Activated T-helper 2 cell treated with anti-CD3 and anti-CD28 coated beads, Interferon-gamma antibody, Interleukin-2, Interleukin-4, amounts not matched to agents 10 μg/mL and 5 μg/mL and 100 μg/mL, durations not matched to agents 14 hours and 24 hours and 36 hours (primary cell): ENCODE data around the gene SRSF5. TPM values are rescaled to one million over a fixed set of nuclear protein-coding genes. Genes with fewer than 3 reads are reported as not detected.
A peak's percentile ranks its signal among the peaks of the same experiment; 100 is the strongest.

ENCODE experiments used
- DNase-seq: peaks from one replicate; pipeline ENCODE4 v3.0.0; 2021; ENCODE audit warnings: low spot score
- H3K27ac Mint-ChIP-seq: one replicate; pipeline ENCODE4 v1.8.0; 2021; ENCODE audit warnings: mixed read lengths
- H3K27me3 Mint-ChIP-seq: one replicate; pipeline ENCODE4 v1.8.0; 2021; ENCODE audit warnings: low read depth, mixed read lengths
- H3K36me3 Mint-ChIP-seq: one replicate; pipeline ENCODE4 v1.8.0; 2021; ENCODE audit warnings: low read depth, mixed read lengths
- H3K4me1 Mint-ChIP-seq: one replicate; pipeline ENCODE4 v1.8.0; 2021; ENCODE audit warnings: low read depth, mixed read lengths
- H3K4me3 Mint-ChIP-seq: one replicate; pipeline ENCODE4 v1.8.0; 2021; ENCODE audit warnings: low read depth, mild to moderate bottlenecking, moderate library complexity, mixed read lengths
- H3K9me3 Mint-ChIP-seq: one replicate; pipeline ENCODE4 v1.8.0; 2021; ENCODE audit warnings: mixed read lengths
- intact Hi-C: fragments of 100-400 bp; cut with micrococcal nuclease; formaldehyde crosslinking; loops from one replicate; pipeline ENCODE4 v1.15.1; 2023
- total RNA-seq: library from RNA; stranded (reverse); gene quantifications from 2 replicates; pipeline ENCODE4 v1.2.3, GENCODE V29; 2022

SRSF5 gene
- total RNA-seq, 1 donor from 2014 or later = 358 TPM

- H3K27ac Mint-ChIP-seq = no peak overlapping the region
- H3K4me3 Mint-ChIP-seq = no peak overlapping the region
- no peaks in the 10 kb centered on the region for H3K27me3 Mint-ChIP-seq
- no peak for DNase-seq
- peaks cover 13% of the 10 kb centered on the region for H3K4me1 Mint-ChIP-seq
- H3K9me3 Mint-ChIP-seq = no peaks in the 10 kb centered on the region
- intact Hi-C loops = no loop called here
- H3K36me3 Mint-ChIP-seq = no peaks in the 10 kb centered on the region
Measured at GRCh38 chr14:69754487-69754886, 12.5 kb upstream of the SRSF5 start.

GRCh38 chr14:69755296-69755695 is 11.6 kb upstream of the SRSF5 start:
- no peak overlapping the region for H3K4me3 Mint-ChIP-seq
- H3K27me3 Mint-ChIP-seq = no peaks in the 10 kb centered on the region
- no peak overlapping the region for H3K27ac Mint-ChIP-seq
- H3K36me3 Mint-ChIP-seq = no peaks in the 10 kb centered on the region
- intact Hi-C loops = no loop called here
- no peaks in the 10 kb centered on the region for H3K9me3 Mint-ChIP-seq
- DNase-seq = no peak
- peaks cover 13% of the 10 kb centered on the region for H3K4me1 Mint-ChIP-seq

GRCh38 chr14:69755784-69756183 is 11.2 kb upstream of the SRSF5 start:
- DNase-seq = no peak
- Mint-ChIP-seq H3K4me3 (no peak overlapping the region), H3K4me1 (peaks cover 13% of the 10 kb centered on the region), H3K36me3 (no peaks in the 10 kb centered on the region), H3K9me3 (no peaks in the 10 kb centered on the region), H3K27me3 (no peaks in the 10 kb centered on the region), H3K27ac (no peak overlapping the region)
- intact Hi-C loops = no loop called here

GRCh38 chr14:69756298-69756697 is 10.6 kb upstream of the SRSF5 start:
- Mint-ChIP-seq H3K36me3 (no peaks in the 10 kb centered on the region), H3K4me1 (peaks cover 13% of the 10 kb centered on the region), H3K27me3 (no peaks in the 10 kb centered on the region), H3K4me3 (no peak overlapping the region), H3K9me3 (no peaks in the 10 kb centered on the region), H3K27ac (no peak overlapping the region)
- intact Hi-C loops = no loop called here
- no peak for DNase-seq

GRCh38 chr14:69760810-69761209 is 6.1 kb upstream of the SRSF5 start:
- intact Hi-C loops = loop anchor here (10.0 kb wide), 2 partner anchors 86 to 1564 kb away; partner anchors contain the start of gene SIPA1L1
- peaks cover 27% of the 10 kb centered on the region for H3K4me1 Mint-ChIP-seq
- peaks cover 9% of the 10 kb centered on the region for H3K9me3 Mint-ChIP-seq

GRCh38 chr14:69763761-69764510 is 3.0 kb upstream of the SRSF5 start:
- Mint-ChIP-seq H3K27ac (peak overlapping the region; percentile 79), H3K4me3 (no peak overlapping the region), H3K36me3 (peaks cover 32% of the 10 kb centered on the region), H3K27me3 (no peaks in the 10 kb centered on the region), H3K4me1 (peaks cover 43% of the 10 kb centered on the region), H3K9me3 (peaks cover 9% of the 10 kb centered on the region)
- no peak for DNase-seq
- intact Hi-C loops = loop anchor here (10.0 kb wide), 2 partner anchors 89 to 1561 kb away; partner anchors contain the start of gene SIPA1L1

More at GRCh38 chr14:69760810-69761209, 6.1 kb upstream of the SRSF5 start:
- Mint-ChIP-seq H3K36me3 (peaks cover 9% of the 10 kb centered on the region), H3K27ac (no peak overlapping the region), H3K4me3 (no peak overlapping the region), H3K27me3 (no peaks in the 10 kb centered on the region)
- DNase-seq = no peak

GRCh38 chr14:69767369-69767999 is 542 bp downstream of the SRSF5 start:
- Mint-ChIP-seq H3K27ac (peak overlapping the region; percentile 100), H3K4me3 (peak overlapping the region; percentile 96), H3K36me3 (peaks cover 65% of the 10 kb centered on the region), H3K4me1 (peaks cover 55% of the 10 kb centered on the region), H3K9me3 (peaks cover 9% of the 10 kb centered on the region), H3K27me3 (no peaks in the 10 kb centered on the region)
- intact Hi-C loops = loop anchor here (1.0 to 10.0 kb wide), 8 partner anchors 41 to 1557 kb away; partner anchors contain the start of genes DCAF5, ERH, PCNX1 and SIPA1L1
- DNase-seq = peak; percentile 88

GRCh38 chr14:69768873-69769272 is 1.9 kb downstream of the SRSF5 start:
- Mint-ChIP-seq H3K27ac (peak overlapping the region; percentile 100), H3K4me1 (peaks cover 46% of the 10 kb centered on the region), H3K36me3 (peaks cover 77% of the 10 kb centered on the region), H3K9me3 (peaks cover 6% of the 10 kb centered on the region), H3K27me3 (no peaks in the 10 kb centered on the region), H3K4me3 (peak overlapping the region; percentile 96)
- DNase-seq = no peak
- intact Hi-C loops = loop anchor here (5.0 to 10.0 kb wide), 5 partner anchors 72 to 1556 kb away; partner anchors contain the start of genes DCAF5, PCNX1 and SIPA1L1

- Mint-ChIP-seq H3K27ac (no peak overlapping the region), H3K27me3 (no peaks in the 10 kb centered on the region), H3K9me3 (no peaks in the 10 kb centered on the region), H3K36me3 (peaks cover 81% of the 10 kb centered on the region), H3K4me1 (peaks cover 41% of the 10 kb centered on the region), H3K4me3 (peak overlapping the region; percentile 33)
- DNase-seq = no peak
- intact Hi-C loops = loop anchor here (5.0 to 10.0 kb wide), 5 partner anchors 72 to 1555 kb away; partner anchors contain the start of genes DCAF5, PCNX1 and SIPA1L1
Measured at GRCh38 chr14:69769623-69770022, 2.7 kb downstream of the SRSF5 start.

GRCh38 chr14:69770559-69770958 is 3.6 kb downstream of the SRSF5 start:
- Mint-ChIP-seq H3K4me3 (peak overlapping the region; percentile 30), H3K9me3 (no peaks in the 10 kb centered on the region), H3K27ac (peak overlapping the region; percentile 28), H3K36me3 (peaks cover 90% of the 10 kb centered on the region), H3K27me3 (no peaks in the 10 kb centered on the region), H3K4me1 (peaks cover 42% of the 10 kb centered on the region)
- DNase-seq = no peak
- intact Hi-C loops = no loop called here

- DNase-seq = no peak
- peaks cover 93% of the 10 kb centered on the region for H3K36me3 Mint-ChIP-seq
- H3K27me3 Mint-ChIP-seq = no peaks in the 10 kb centered on the region
- H3K4me3 Mint-ChIP-seq = no peak overlapping the region
- intact Hi-C loops = no loop called here
- H3K9me3 Mint-ChIP-seq = no peaks in the 10 kb centered on the region
- peaks cover 44% of the 10 kb centered on the region for H3K4me1 Mint-ChIP-seq
- no peak overlapping the region for H3K27ac Mint-ChIP-seq
Measured at GRCh38 chr14:69771136-69771535, 4.2 kb downstream of the SRSF5 start.

- Mint-ChIP-seq H3K36me3 (peaks cover 98% of the 10 kb centered on the region), H3K27me3 (no peaks in the 10 kb centered on the region), H3K27ac (no peak overlapping the region), H3K9me3 (no peaks in the 10 kb centered on the region), H3K4me3 (no peak overlapping the region), H3K4me1 (peaks cover 51% of the 10 kb centered on the region)
- intact Hi-C loops = no loop called here
- no peak for DNase-seq
Measured at GRCh38 chr14:69772082-69773017, 5.4 kb downstream of the SRSF5 start.
